Measurements from ENCODE around the gene CRAMP1. TPM values are rescaled to one million over a fixed set of nuclear protein-coding genes. Genes with fewer than 3 reads are reported as not detected.

CRAMP1 gene
- total RNA-seq, 1 experiment from 2014 or later, result 22.9 TPM

DNA sequence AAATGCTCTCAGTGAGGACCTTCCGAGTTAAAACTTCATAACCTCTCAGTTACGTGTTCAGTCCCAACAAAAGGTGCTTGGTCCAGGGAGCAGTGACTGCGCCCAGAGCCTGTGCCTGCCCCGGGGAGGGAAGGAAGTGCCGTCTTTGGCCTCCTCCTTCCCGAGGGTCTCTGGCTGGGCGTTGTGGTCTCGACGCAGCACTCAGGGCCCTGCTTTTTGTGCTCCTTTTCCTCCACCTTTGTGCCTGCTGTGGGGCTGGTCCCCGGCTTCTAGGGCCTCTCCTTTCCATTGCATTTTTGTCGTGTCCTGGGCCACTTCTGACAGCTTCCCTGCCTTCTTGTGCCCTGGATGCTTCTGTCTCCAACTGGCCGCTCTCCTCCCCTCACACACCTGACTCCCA, 29.1 kb downstream of the CRAMP1 start:
- no peak for TF ChIP-seq SIN3A (IDR thresholded peaks at IDR 0.05; ENCODE audit: low read depth)
- TF ChIP-seq RAD21 (IDR thresholded peaks at IDR 0.05; ENCODE audit: low read depth), result no peak
- no peak for TF ChIP-seq ELF1 (IDR thresholded peaks at IDR 0.05; ENCODE audit: borderline replicate concordance, low read depth)
- no peak for TF ChIP-seq SRF (IDR thresholded peaks at IDR 0.05; ENCODE audit: low read depth)
- no peak for TF ChIP-seq CEBPB (IDR thresholded peaks at IDR 0.05; ENCODE audit: low read depth)
- no peak overlapping the region for H2AFZ ChIP-seq (ENCODE audit: low read depth, low read length, poor library complexity, severe bottlenecking)
- H3K27me3 ChIP-seq (ENCODE audit: insufficient read depth, low read length), result no peaks in the 10 kb centered on the region
- no TSS peak for BruUV-seq (replicated peaks)
- H3K27ac ChIP-seq (ENCODE audit: low read depth, low read length), result no peak overlapping the region
- no peaks in the 10 kb centered on the region for H3K9me2 ChIP-seq (ENCODE audit: insufficient read depth)
- H3K4me2 ChIP-seq (ENCODE audit: low read length), result no peak overlapping the region
- no peaks in the 10 kb centered on the region for H3K9me3 ChIP-seq (ENCODE audit: control insufficient read depth in 1 of 2, insufficient read depth in 1 of 2, low read depth in 1 of 2, low read length in 2 of 2)
- POLR2A ChIA-PET, result no interaction called here
- no peak overlapping the region for H3K9ac ChIP-seq (ENCODE audit: low read length)
- no peak overlapping the region for H3K4me3 ChIP-seq (replicated peaks in 1 of 2; ENCODE audit: low read depth in 1 of 2, low read length in 2 of 2)
- H3K4me1 ChIP-seq (ENCODE audit: control insufficient read depth in 1 of 2, insufficient read depth in 2 of 2, low read length in 2 of 2), result peaks cover 5 to 10% of the 10 kb centered on the region in 2 experiments
- intact Hi-C loops (cut with micrococcal nuclease), result no loop called here
- H3K36me3 ChIP-seq (ENCODE audit: control insufficient read depth in 1 of 2, insufficient read depth in 2 of 2, low read length in 2 of 2), result peaks cover 25 to 26% of the 10 kb centered on the region in 2 experiments
- ATAC-seq (no peak), DNase-seq (ENCODE audit: low read depth, low spot score) (no peak)
- peaks cover 3% of the 10 kb centered on the region; the same call in 1 of the 2 replicates for H3K79me2 ChIP-seq (ENCODE audit: insufficient read depth, low read length)
- no peaks in the 10 kb centered on the region for H4K20me1 ChIP-seq (ENCODE audit: insufficient read depth)
- RAD21 ChIA-PET (ENCODE audit: low non-redundant PET in 1 of 2, low total read pairs in 2 of 2, uncharacterized antibody in 2 of 2, unreplicated experiment in 2 of 2), result no interaction called here
- CTCF ChIA-PET, result no interaction called here

DNA sequence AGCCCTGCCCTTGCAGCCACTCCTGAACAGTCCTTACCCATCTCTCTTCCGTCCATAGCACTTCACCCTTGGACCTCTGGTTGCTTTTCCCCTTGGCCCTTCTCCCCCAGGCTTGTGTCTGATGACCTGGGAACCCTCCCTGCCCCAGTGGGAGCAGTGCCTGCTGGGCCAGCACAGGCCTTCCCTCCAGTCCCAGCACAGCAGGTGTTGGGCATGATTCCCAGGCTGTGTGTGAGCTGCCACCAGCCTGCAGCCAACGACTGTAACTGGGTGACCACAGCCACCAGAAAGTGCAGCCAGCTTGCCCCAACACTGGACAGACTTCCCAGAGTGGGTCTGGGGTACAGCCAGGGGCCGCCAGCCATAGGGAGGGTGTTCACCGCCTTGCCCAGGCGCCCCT, 30.0 kb downstream of the CRAMP1 start:
- no peaks in the 10 kb centered on the region for H3K9me3 ChIP-seq (ENCODE audit: control insufficient read depth in 1 of 2, insufficient read depth in 1 of 2, low read depth in 1 of 2, low read length in 2 of 2)
- ChIA-PET RAD21 (ENCODE audit: low non-redundant PET in 1 of 2, low total read pairs in 2 of 2, uncharacterized antibody in 2 of 2, unreplicated experiment in 2 of 2) (no interaction called here), POLR2A (no interaction called here), CTCF (no interaction called here)
- no peaks in the 10 kb centered on the region for H4K20me1 ChIP-seq (ENCODE audit: insufficient read depth)
- H3K27ac ChIP-seq (ENCODE audit: low read depth, low read length), result no peak overlapping the region
- no peaks in the 10 kb centered on the region; the same call in 1 of the 2 replicates for H3K79me2 ChIP-seq (ENCODE audit: insufficient read depth, low read length)
- intact Hi-C loops (cut with micrococcal nuclease), result no loop called here
- H3K4me1 ChIP-seq (ENCODE audit: control insufficient read depth in 1 of 2, insufficient read depth in 2 of 2, low read length in 2 of 2), result peaks cover 7 to 12% of the 10 kb centered on the region in 2 experiments
- no peak overlapping the region for H3K4me2 ChIP-seq (ENCODE audit: low read length)
- ATAC-seq (no peak), DNase-seq (ENCODE audit: low read depth, low spot score) (no peak)
- BruUV-seq (replicated peaks), result no TSS peak
- H3K4me3 ChIP-seq (replicated peaks in 1 of 2; ENCODE audit: low read depth in 1 of 2, low read length in 2 of 2), result no peak overlapping the region
- H3K9ac ChIP-seq (ENCODE audit: low read length), result no peak overlapping the region
- H3K27me3 ChIP-seq (ENCODE audit: insufficient read depth, low read length), result no peaks in the 10 kb centered on the region
- H3K36me3 ChIP-seq (ENCODE audit: control insufficient read depth in 1 of 2, insufficient read depth in 2 of 2, low read length in 2 of 2), result peaks cover 25 to 26% of the 10 kb centered on the region in 2 experiments
- H3K9me2 ChIP-seq (ENCODE audit: insufficient read depth), result no peaks in the 10 kb centered on the region
- TF ChIP-seq EZH2phosphoT487 (IDR thresholded peaks at IDR 0.05; ENCODE audit: borderline replicate concordance) (no peak), EZH2 (IDR thresholded peaks at IDR 0.05) (no peak), CEBPB (IDR thresholded peaks at IDR 0.05; ENCODE audit: low read depth) (no peak), FOSL1 (IDR thresholded peaks at IDR 0.05; ENCODE audit: low read depth) (no peak), ZFX (IDR thresholded peaks at IDR 0.05) (no peak), RAD21 (IDR thresholded peaks at IDR 0.05; ENCODE audit: low read depth) (no peak), EGR1 (IDR thresholded peaks at IDR 0.05; ENCODE audit: low read depth) (no peak), CBX3 (IDR thresholded peaks at IDR 0.05; ENCODE audit: low read depth) (no peak), SP1 (IDR thresholded peaks at IDR 0.05; ENCODE audit: low read depth) (no peak), SRF (IDR thresholded peaks at IDR 0.05; ENCODE audit: low read depth) (no peak), SIN3A (IDR thresholded peaks at IDR 0.05; ENCODE audit: low read depth) (no peak), ZNF274 (IDR thresholded peaks at IDR 0.05; ENCODE audit: low read depth, low read length) (no peak), POLR2AphosphoS5 (IDR thresholded peaks at IDR 0.05; ENCODE audit: low read depth, low read length) (no peak)
- TF ChIP-seq, protein P1, sequence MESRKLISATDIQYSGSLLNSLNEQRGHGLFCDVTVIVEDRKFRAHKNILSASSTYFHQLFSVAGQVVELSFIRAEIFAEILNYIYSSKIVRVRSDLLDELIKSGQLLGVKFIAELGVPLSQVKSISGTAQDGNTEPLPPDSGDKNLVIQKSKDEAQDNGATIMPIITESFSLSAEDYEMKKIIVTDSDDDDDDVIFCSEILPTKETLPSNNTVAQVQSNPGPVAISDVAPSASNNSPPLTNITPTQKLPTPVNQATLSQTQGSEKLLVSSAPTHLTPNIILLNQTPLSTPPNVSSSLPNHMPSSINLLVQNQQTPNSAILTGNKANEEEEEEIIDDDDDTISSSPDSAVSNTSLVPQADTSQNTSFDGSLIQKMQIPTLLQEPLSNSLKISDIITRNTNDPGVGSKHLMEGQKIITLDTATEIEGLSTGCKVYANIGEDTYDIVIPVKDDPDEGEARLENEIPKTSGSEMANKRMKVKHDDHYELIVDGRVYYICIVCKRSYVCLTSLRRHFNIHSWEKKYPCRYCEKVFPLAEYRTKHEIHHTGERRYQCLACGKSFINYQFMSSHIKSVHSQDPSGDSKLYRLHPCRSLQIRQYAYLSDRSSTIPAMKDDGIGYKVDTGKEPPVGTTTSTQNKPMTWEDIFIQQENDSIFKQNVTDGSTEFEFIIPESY (IDR thresholded peaks at IDR 0.05; ENCODE audit: extremely low read depth, insufficient replicate concordance, low read length), result no peak
- TF ChIP-seq, protein P2, sequence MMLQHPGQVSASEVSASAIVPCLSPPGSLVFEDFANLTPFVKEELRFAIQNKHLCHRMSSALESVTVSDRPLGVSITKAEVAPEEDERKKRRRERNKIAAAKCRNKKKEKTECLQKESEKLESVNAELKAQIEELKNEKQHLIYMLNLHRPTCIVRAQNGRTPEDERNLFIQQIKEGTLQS (IDR thresholded peaks at IDR 0.05), result no peak
- TF ChIP-seq, protein P3, sequence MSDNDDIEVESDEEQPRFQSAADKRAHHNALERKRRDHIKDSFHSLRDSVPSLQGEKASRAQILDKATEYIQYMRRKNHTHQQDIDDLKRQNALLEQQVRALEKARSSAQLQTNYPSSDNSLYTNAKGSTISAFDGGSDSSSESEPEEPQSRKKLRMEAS (IDR thresholded peaks at IDR 0.05), result no peak
- TF ChIP-seq, protein P4, sequence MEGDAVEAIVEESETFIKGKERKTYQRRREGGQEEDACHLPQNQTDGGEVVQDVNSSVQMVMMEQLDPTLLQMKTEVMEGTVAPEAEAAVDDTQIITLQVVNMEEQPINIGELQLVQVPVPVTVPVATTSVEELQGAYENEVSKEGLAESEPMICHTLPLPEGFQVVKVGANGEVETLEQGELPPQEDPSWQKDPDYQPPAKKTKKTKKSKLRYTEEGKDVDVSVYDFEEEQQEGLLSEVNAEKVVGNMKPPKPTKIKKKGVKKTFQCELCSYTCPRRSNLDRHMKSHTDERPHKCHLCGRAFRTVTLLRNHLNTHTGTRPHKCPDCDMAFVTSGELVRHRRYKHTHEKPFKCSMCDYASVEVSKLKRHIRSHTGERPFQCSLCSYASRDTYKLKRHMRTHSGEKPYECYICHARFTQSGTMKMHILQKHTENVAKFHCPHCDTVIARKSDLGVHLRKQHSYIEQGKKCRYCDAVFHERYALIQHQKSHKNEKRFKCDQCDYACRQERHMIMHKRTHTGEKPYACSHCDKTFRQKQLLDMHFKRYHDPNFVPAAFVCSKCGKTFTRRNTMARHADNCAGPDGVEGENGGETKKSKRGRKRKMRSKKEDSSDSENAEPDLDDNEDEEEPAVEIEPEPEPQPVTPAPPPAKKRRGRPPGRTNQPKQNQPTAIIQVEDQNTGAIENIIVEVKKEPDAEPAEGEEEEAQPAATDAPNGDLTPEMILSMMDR (IDR thresholded peaks at IDR 0.05 in 2 of 3, conservative IDR thresholded peaks at IDR 0.05 in 1 of 3; ENCODE audit: borderline replicate concordance in 1 of 3, insufficient read depth in 1 of 3, low read depth in 2 of 3, low read length in 2 of 3), result no peak
- no peak overlapping the region for H2AFZ ChIP-seq (ENCODE audit: low read depth, low read length, poor library complexity, severe bottlenecking)
